T-cell (primary cell): ENCODE results near the gene YKT6. TPM values are rescaled to one million over a fixed set of nuclear protein-coding genes. Genes with fewer than 3 reads are reported as not detected.

Experiments
- ATAC-seq, 4 experiments: fragments of 200-7000 bp in 3 of 4; fragments of 150-1000 bp in 1 of 4; cut with Tn5 transposase; replicated peaks in 1 of 4; 1 replicate in 3 of 4; 2 replicates in 1 of 4; pipeline ENCODE4 v1.10.0; 2021; ENCODE audit warnings: moderate library complexity in 3 of 4, mild to moderate bottlenecking in 2 of 4, moderate number of reproducible peaks in 1 of 4
- CTCF ChIA-PET, 2 donors: fragments of 300-600 bp; sonication (Branson Sonifier 250); formaldehyde crosslinking; loops; one replicate each; lab custom pipeline; 2022; ENCODE audit warnings: antibody characterized with exemption in 2 of 2; lab: Charles Lee
- POLR2A ChIA-PET, 2 donors: fragments of 300-600 bp; sonication (Branson Sonifier 250); formaldehyde crosslinking; loops; one replicate each; lab custom pipeline; 2022; ENCODE audit warnings: antibody characterized with exemption in 2 of 2; lab: Charles Lee
- DNase-seq, 35 experiments: peaks; one replicate each; pipeline versions ENCODE4 v3.0.0 to v3.0.0-alpha.2; 2013 to 2023
- H3K27ac ChIP-seq: one replicate; pipeline ENCODE4 v1.5.1; 2013; ENCODE audit warnings: low read length
- H3K27me3 ChIP-seq, 2 experiments: replicated peaks in 1 of 2; 1 replicate in 1 of 2; 2 replicates in 1 of 2; pipeline versions ENCODE4 v1.6.1 to v1.7.0; 2013; ENCODE audit warnings: low read length in 1 of 2, mixed read lengths in 1 of 2; ENCODE audit not compliant: control insufficient read depth in 2 of 2, insufficient read depth in 2 of 2; ENCODE audit errors: extremely low read depth in 1 of 2
- H3K36me3 ChIP-seq, 2 donors: 1 replicate in 1 of 2; 2 replicates in 1 of 2; pipeline versions ENCODE4 v1.6.1 to v1.7.0; 2013; ENCODE audit warnings: low read length in 1 of 2; ENCODE audit not compliant: control insufficient read depth in 2 of 2, insufficient read depth in 1 of 2; ENCODE audit errors: extremely low read depth in 1 of 2
- H3K4me1 ChIP-seq, 2 experiments: 1 replicate in 1 of 2; 2 replicates in 1 of 2; pipeline versions ENCODE4 v1.6.1 to v1.7.0; 2013; ENCODE audit warnings: low read length in 2 of 2, mixed read lengths in 1 of 2; ENCODE audit not compliant: insufficient read depth in 2 of 2, control insufficient read depth in 1 of 2; ENCODE audit errors: extremely low read depth in 1 of 2
- H3K4me3 ChIP-seq, 2 donors: 1 replicate in 1 of 2; 2 replicates in 1 of 2; pipeline versions ENCODE4 v1.5.1 to v1.7.0; 2013; ENCODE audit warnings: mild to moderate bottlenecking in 2 of 2, low read length in 1 of 2, moderate library complexity in 1 of 2; ENCODE audit not compliant: control insufficient read depth in 1 of 2; ENCODE audit errors: extremely low read depth in 1 of 2
- H3K9me3 ChIP-seq: 2 replicates; pipeline ENCODE4 v1.7.0; 2013
- H3K27ac Mint-ChIP-seq, 2 donors: one replicate each; pipeline ENCODE4 v1.8.0; 2020 to 2021; ENCODE audit warnings: mild to moderate bottlenecking in 2 of 2, mixed read lengths in 2 of 2
- H3K27me3 Mint-ChIP-seq, 2 donors: one replicate each; pipeline ENCODE4 v1.8.0; 2021 to 2022; ENCODE audit warnings: mixed read lengths in 2 of 2
- H3K36me3 Mint-ChIP-seq: one replicate; pipeline ENCODE4 v1.8.0; 2021; ENCODE audit warnings: mixed read lengths
- H3K4me1 Mint-ChIP-seq, 3 donors: one replicate each; pipeline ENCODE4 v1.8.0; 2020 to 2022; ENCODE audit warnings: mixed read lengths in 3 of 3, mild to moderate bottlenecking in 1 of 3
- H3K4me3 Mint-ChIP-seq, 3 donors: one replicate each; pipeline ENCODE4 v1.8.0; 2020 to 2022; ENCODE audit warnings: mild to moderate bottlenecking in 3 of 3, mixed read lengths in 3 of 3, moderate library complexity in 3 of 3
- H3K9me3 Mint-ChIP-seq, 3 donors: one replicate each; pipeline ENCODE4 v1.8.0; 2020 to 2022; ENCODE audit warnings: mixed read lengths in 3 of 3
- WGBS: methylation state at CpG from one replicate; pipeline ENCODE4 v1.1.5; 2013; ENCODE audit warnings: missing lambda C conversion rate; ENCODE audit not compliant: insufficient coverage; 5-methylcytosine and 5-hydroxymethylcytosine counted together
- total RNA-seq, 35 experiments: library from RNA in 6 of 35; stranded (reverse) in 6 of 35; fragments of 120-200 nt in 1 of 35; gene quantifications; one replicate each; pipeline versions ENCODE4 v1.2.1 to v1.2.4 and lab custom pipeline; 2013 to 2026

The YKT6 gene
- total RNA-seq, 5 donors from 2014 or later (not counting 1 experiment from before 2014, with no cell fraction given), result 55.1 to 74.3 (median 60.2) TPM

- Histone ChIP-seq H3K27ac (no peak overlapping the region), H3K9me3 (no peaks in the 10 kb centered on the region), H3K27me3 (peaks cover 0 to 29% of the 10 kb centered on the region in 2 experiments), H3K36me3 (no peaks in the 10 kb centered on the region), H3K4me1 (no peaks in the 10 kb centered on the region), H3K4me3 (no peak overlapping the region)
- Mint-ChIP-seq H3K4me1 (no peaks in the 10 kb centered on the region), H3K27me3 (peaks cover 0 to 7% of the 10 kb centered on the region in 2 donors), H3K36me3 (no peaks in the 10 kb centered on the region), H3K9me3 (peaks cover 0 to 3% (median 0%) of the 10 kb centered on the region in 3 donors), H3K27ac (no peak overlapping the region), H3K4me3 (no peak overlapping the region)
- ChIA-PET POLR2A (no interaction called here), CTCF (no interaction called here)
- ATAC-seq (no peak), DNase-seq (no peak)
- WGBS, result 83% methylated on average over 2 of the region's 5 CpGs
Observed at GRCh38 chr7:44159824-44160630, 40.8 kb upstream of the YKT6 start.

GRCh38 chr7:44161371-44161770 lies 39.4 kb upstream of the YKT6 start:
- peaks cover 0 to 7% of the 10 kb centered on the region in 2 donors for H3K27me3 Mint-ChIP-seq
- Histone ChIP-seq H3K36me3 (no peaks in the 10 kb centered on the region), H3K27ac (no peak overlapping the region), H3K4me3 (no peak overlapping the region), H3K27me3 (peaks cover 0 to 22% of the 10 kb centered on the region in 2 experiments), H3K9me3 (no peaks in the 10 kb centered on the region), H3K4me1 (no peaks in the 10 kb centered on the region)
- no peak for DNase-seq
- POLR2A ChIA-PET, result interaction anchor here in 1 of 2 donors (0.6 kb wide), 1 partner anchor 80 kb away, joined by 3 read pairs; no protein-coding TSS in a partner anchor
- H3K36me3 Mint-ChIP-seq, result no peaks in the 10 kb centered on the region
- no peak overlapping the region for H3K4me3 Mint-ChIP-seq
- CTCF ChIA-PET, result no interaction called here
- ATAC-seq, result no peak
- H3K27ac Mint-ChIP-seq, result no peak overlapping the region
- no peaks in the 10 kb centered on the region for H3K4me1 Mint-ChIP-seq
- peaks cover 0 to 3% (median 0%) of the 10 kb centered on the region in 3 donors for H3K9me3 Mint-ChIP-seq
- WGBS, result 100% methylated on average over 2 of the region's 2 CpGs

- H3K36me3 ChIP-seq, result no peaks in the 10 kb centered on the region
- ChIA-PET CTCF (no interaction called here), POLR2A (no interaction called here)
- H3K4me1 Mint-ChIP-seq, result no peaks in the 10 kb centered on the region
- no peaks in the 10 kb centered on the region for H3K9me3 ChIP-seq
- WGBS, result 97% methylated on average over 4 of the region's 4 CpGs
- H3K27me3 Mint-ChIP-seq, result peaks cover 0 to 7% of the 10 kb centered on the region in 2 donors
- ATAC-seq (no peak), DNase-seq (no peak)
- H3K27ac ChIP-seq, result no peak overlapping the region
- no peaks in the 10 kb centered on the region for H3K4me1 ChIP-seq
- peaks cover 0 to 22% of the 10 kb centered on the region in 2 experiments for H3K27me3 ChIP-seq
- H3K9me3 Mint-ChIP-seq, result peaks cover 0 to 3% (median 0%) of the 10 kb centered on the region in 3 donors
- no peak overlapping the region for H3K27ac Mint-ChIP-seq
- H3K4me3 ChIP-seq, result no peak overlapping the region
- H3K4me3 Mint-ChIP-seq, result no peak overlapping the region
- no peaks in the 10 kb centered on the region for H3K36me3 Mint-ChIP-seq
Observed at GRCh38 chr7:44162179-44162578, 38.6 kb upstream of the YKT6 start.

- H3K9me3 Mint-ChIP-seq, result peaks cover 0 to 3% (median 0%) of the 10 kb centered on the region in 3 donors
- Histone ChIP-seq H3K4me1 (no peaks in the 10 kb centered on the region), H3K4me3 (no peak overlapping the region), H3K27ac (no peak overlapping the region), H3K36me3 (no peaks in the 10 kb centered on the region), H3K27me3 (peaks cover 0 to 16% of the 10 kb centered on the region in 2 experiments), H3K9me3 (no peaks in the 10 kb centered on the region)
- H3K4me1 Mint-ChIP-seq, result peaks cover 0 to 6% (median 2%) of the 10 kb centered on the region in 3 donors
- ChIA-PET POLR2A (no interaction called here), CTCF (no interaction called here)
- no peak for ATAC-seq
- no CpG with 5 or more reads among the region's 1 CpG for WGBS
- H3K27ac Mint-ChIP-seq, result no peak overlapping the region
- no peak overlapping the region for H3K4me3 Mint-ChIP-seq
- peaks cover 0 to 7% of the 10 kb centered on the region in 2 donors for H3K27me3 Mint-ChIP-seq
- no peak for DNase-seq
- no peaks in the 10 kb centered on the region for H3K36me3 Mint-ChIP-seq
Observed at GRCh38 chr7:44162785-44163395, 37.9 kb upstream of the YKT6 start.

DNA sequence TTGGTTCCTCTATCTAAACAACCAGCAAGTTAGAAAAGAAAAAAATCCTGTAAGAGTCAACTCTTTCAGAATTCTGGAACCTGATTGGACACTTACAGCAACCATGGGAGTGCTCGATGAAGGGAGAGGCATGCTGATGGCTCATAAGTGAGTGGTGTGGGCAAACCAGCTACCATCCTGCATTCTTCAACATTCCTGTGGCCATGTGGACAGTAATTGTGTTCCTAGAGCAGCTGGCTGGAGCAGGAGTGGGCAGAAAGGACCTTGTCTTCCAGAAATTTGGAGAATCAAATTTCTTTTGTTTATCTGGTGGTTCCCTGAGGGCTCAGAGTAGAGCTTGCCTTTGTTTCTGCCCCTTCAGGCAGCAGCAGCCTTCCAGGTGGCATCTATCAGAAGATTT lies 37.2 kb upstream of the YKT6 start:
- Histone ChIP-seq H3K27me3 (peaks cover 0 to 11% of the 10 kb centered on the region in 2 experiments), H3K4me3 (no peak overlapping the region), H3K4me1 (no peaks in the 10 kb centered on the region), H3K36me3 (no peaks in the 10 kb centered on the region), H3K27ac (no peak overlapping the region), H3K9me3 (no peaks in the 10 kb centered on the region)
- ATAC-seq (no peak), DNase-seq (no peak)
- Mint-ChIP-seq H3K27ac (no peak overlapping the region), H3K4me1 (peaks cover 0 to 7% (median 3%) of the 10 kb centered on the region in 3 donors), H3K9me3 (peaks cover 0 to 3% (median 0%) of the 10 kb centered on the region in 3 donors), H3K27me3 (peaks cover 0 to 7% of the 10 kb centered on the region in 2 donors), H3K4me3 (no peak overlapping the region), H3K36me3 (no peaks in the 10 kb centered on the region)
- POLR2A ChIA-PET, result no interaction called here
- CTCF ChIA-PET, result no interaction called here
- no CpG with 5 or more reads among the region's 1 CpG for WGBS

DNA sequence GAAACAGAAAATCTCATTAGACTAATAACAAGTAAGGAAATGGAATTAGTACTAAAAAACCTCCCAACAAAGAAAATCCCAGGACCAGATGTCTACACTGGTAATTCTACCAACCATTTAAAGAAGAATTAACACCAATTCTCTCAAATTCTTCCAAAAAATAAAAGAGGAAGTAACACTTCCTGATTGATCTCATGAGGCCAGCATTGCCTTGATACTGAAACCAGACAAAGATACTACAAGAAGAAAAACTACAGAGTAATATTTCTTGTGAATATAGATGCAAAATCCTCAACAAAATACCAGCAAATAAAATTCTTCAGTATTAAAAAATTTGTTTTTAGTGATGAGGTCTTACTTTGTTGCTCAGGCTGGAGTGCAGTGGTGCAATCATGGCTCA lies 32.9 kb upstream of the YKT6 start:
- H3K9me3 ChIP-seq, result no peaks in the 10 kb centered on the region
- no peak for ATAC-seq
- POLR2A ChIA-PET, result no interaction called here
- H3K4me1 Mint-ChIP-seq, result peaks cover 0 to 7% (median 4%) of the 10 kb centered on the region in 3 donors
- CTCF ChIA-PET, result no interaction called here
- H3K9me3 Mint-ChIP-seq, result peaks cover 0 to 3% (median 0%) of the 10 kb centered on the region in 3 donors
- H3K27me3 ChIP-seq, result peaks cover 0 to 4% of the 10 kb centered on the region in 2 experiments
- no peak for DNase-seq
- H3K36me3 ChIP-seq, result no peaks in the 10 kb centered on the region
- H3K4me3 Mint-ChIP-seq, result no peak overlapping the region
- H3K27me3 Mint-ChIP-seq, result peaks cover 0 to 1% of the 10 kb centered on the region in 2 donors
- no peak overlapping the region for H3K27ac Mint-ChIP-seq
- H3K4me1 ChIP-seq, result no peaks in the 10 kb centered on the region
- H3K4me3 ChIP-seq, result no peak overlapping the region
- no peaks in the 10 kb centered on the region for H3K36me3 Mint-ChIP-seq
- no peak overlapping the region for H3K27ac ChIP-seq
